Smooth muscle cell (in vitro differentiated cells): ENCODE data around the gene TMEM183A. TPM values are rescaled to one million over a fixed set of nuclear protein-coding genes. Genes with fewer than 3 reads are reported as not detected.
A peak's percentile ranks its signal among the peaks of the same experiment; 100 is the strongest.

Experiments used
- DNase-seq: peaks from one replicate; lab custom pipeline; 2025; ENCODE audit not compliant: unreplicated experiment; lab: John Stamatoyannopoulos, UW
- H2AFZ ChIP-seq: fragments of 200-600 bp; sonication (generic); 2 replicates; pipeline ENCODE4 v1.6.0; 2016; ENCODE audit warnings: antibody characterized with exemption, low read depth, mild to moderate bottlenecking
- H3F3A ChIP-seq: fragments of 200-600 bp; sonication (generic); 2 replicates; pipeline ENCODE4 v1.6.0; 2017; ENCODE audit warnings: antibody characterized with exemption, low read depth
- H3K27ac ChIP-seq: fragments of 200-600 bp; sonication (generic); 2 replicates; pipeline ENCODE4 v1.5.1; 2016; ENCODE audit warnings: low read depth, mild to moderate bottlenecking
- H3K27me3 ChIP-seq: fragments of 200-600 bp; sonication (generic); 2 replicates; pipeline ENCODE4 v1.6.1; 2016; ENCODE audit warnings: low read depth, mild to moderate bottlenecking
- H3K36me3 ChIP-seq: fragments of 200-600 bp; sonication (generic); 2 replicates; pipeline ENCODE4 v1.5.1; 2016; ENCODE audit warnings: low read depth
- H3K4me1 ChIP-seq: fragments of 200-600 bp; sonication (generic); 2 replicates; pipeline ENCODE4 v1.5.1; 2016; ENCODE audit warnings: low read depth
- H3K4me2 ChIP-seq: fragments of 200-600 bp; sonication (generic); 2 replicates; pipeline ENCODE4 v1.6.0; 2016; ENCODE audit warnings: mild to moderate bottlenecking
- H3K4me3 ChIP-seq: fragments of 200-600 bp; sonication (generic); 2 replicates; pipeline ENCODE4 v1.5.1; 2016; ENCODE audit warnings: mild to moderate bottlenecking
- H3K79me2 ChIP-seq: fragments of 200-600 bp; sonication (generic); 2 replicates; pipeline ENCODE4 v1.6.0; 2016; ENCODE audit warnings: low read depth, mild to moderate bottlenecking
- H3K9ac ChIP-seq: fragments of 200-600 bp; sonication (generic); 2 replicates; pipeline ENCODE4 v1.6.0; 2016; ENCODE audit warnings: low read depth
- H3K9me3 ChIP-seq: fragments of 200-600 bp; sonication (generic); replicated peaks from 2 replicates; pipeline ENCODE4 v1.5.1; 2016; ENCODE audit warnings: low read depth
- H4K20me1 ChIP-seq: fragments of 200-600 bp; sonication (generic); 2 replicates; pipeline ENCODE4 v1.6.0; 2016; ENCODE audit warnings: low read depth
- CTCF ChIP-seq: fragments of 200-600 bp; sonication (generic); IDR thresholded peaks from 2 replicates; pipeline ENCODE4 v1.5.1; 2017; ENCODE audit warnings: borderline replicate concordance, mild to moderate bottlenecking, antibody characterized with exemption; ENCODE audit not compliant: insufficient read depth, poor library complexity, severe bottlenecking
- WGBS: methylation state at CpG from one replicate; pipeline ENCODE4 v1.1.7; 2016; ENCODE audit warnings: low lambda C conversion rate; 5-methylcytosine and 5-hydroxymethylcytosine counted together
- polyA plus RNA-seq: library from polyadenylated mRNA; unstranded; fragments of >200 nt; fragmentation: Nextera tagmentation; extraction: Ambion mirVana; gene quantifications from 2 replicates; pipeline ENCODE4 v1.2.1, GENCODE V29; 2016
- total RNA-seq: library from RNA; depleted of rRNA; stranded (reverse); fragments of >200 nt; gene quantifications from 2 replicates; pipeline ENCODE4 v1.2.3, GENCODE V29; 2014

Gene TMEM183A
- total and polyA plus RNA-seq, 2 experiments from 2014 or later = 54.9 to 55.0 TPM

- Histone ChIP-seq H3K9me3 (no peaks in the 10 kb centered on the region), H3K9ac (no peak overlapping the region), H3K27ac (no peak overlapping the region), H3K27me3 (no peaks in the 10 kb centered on the region), H3K4me3 (no peak overlapping the region), H4K20me1 (peaks cover 99% of the 10 kb centered on the region), H2AFZ (no peak overlapping the region), H3K79me2 (peaks cover 12% of the 10 kb centered on the region), H3K4me1 (peaks cover 8% of the 10 kb centered on the region), H3K4me2 (no peak overlapping the region), H3F3A (peaks cover 3% of the 10 kb centered on the region), H3K36me3 (no peaks in the 10 kb centered on the region)
- WGBS = 84% methylated on average over 10 of the region's 10 CpGs
- no peak for TF ChIP-seq CTCF
- DNase-seq = no peak
Observed at GRCh38 chr1:203037509-203038190, 30.5 kb downstream of the TMEM183A start.

- 65% methylated on average over 9 of the region's 9 CpGs for WGBS
- H2AFZ ChIP-seq = no peak overlapping the region
- H3K79me2 ChIP-seq = peaks cover 7% of the 10 kb centered on the region
- no peaks in the 10 kb centered on the region for H3K9me3 ChIP-seq
- no peak overlapping the region for H3K4me2 ChIP-seq
- peaks cover 8% of the 10 kb centered on the region for H3K4me1 ChIP-seq
- H3K36me3 ChIP-seq = no peaks in the 10 kb centered on the region
- H3F3A ChIP-seq = peaks cover 3% of the 10 kb centered on the region
- no peaks in the 10 kb centered on the region for H3K27me3 ChIP-seq
- H3K9ac ChIP-seq = no peak overlapping the region
- H3K27ac ChIP-seq = no peak overlapping the region
- H4K20me1 ChIP-seq = peaks cover 99% of the 10 kb centered on the region
- no peak for TF ChIP-seq CTCF
- no peak for DNase-seq
- no peak overlapping the region for H3K4me3 ChIP-seq
Observed at GRCh38 chr1:203038217-203038741, 31.1 kb downstream of the TMEM183A start.

GRCh38 chr1:203038891-203039608, 31.9 kb downstream of the TMEM183A start:
- peaks cover 4% of the 10 kb centered on the region for H3K79me2 ChIP-seq
- WGBS = 66% methylated on average over 22 of the region's 22 CpGs
- no peaks in the 10 kb centered on the region for H3K9me3 ChIP-seq
- H3K4me1 ChIP-seq = peaks cover 8% of the 10 kb centered on the region
- no peak overlapping the region for H3K4me2 ChIP-seq
- no peak overlapping the region for H3K9ac ChIP-seq
- TF ChIP-seq CTCF = peak; percentile 84
- H4K20me1 ChIP-seq = peaks cover 98% of the 10 kb centered on the region
- H3K27ac ChIP-seq = no peak overlapping the region
- DNase-seq = no peak
- peaks cover 3% of the 10 kb centered on the region for H3F3A ChIP-seq
- no peak overlapping the region for H3K4me3 ChIP-seq
- no peaks in the 10 kb centered on the region for H3K36me3 ChIP-seq
- H2AFZ ChIP-seq = no peak overlapping the region
- H3K27me3 ChIP-seq = no peaks in the 10 kb centered on the region
